K562 (cell line): ENCODE measurements around the gene SYCP1. TPM values are rescaled to one million over a fixed set of nuclear protein-coding genes. Genes with fewer than 3 reads are reported as not detected.
"Not testable (repeated sequence)": the region's sequence is repeated elsewhere in the genome, so short reads cannot be mapped to it uniquely, and the experiment has no call there.

Source experiments
- ATAC-seq: fragments of 200-7000 bp; cut with Tn5 transposase; 3 replicates; pipeline ENCODE4 v1.9.1; 2020; ENCODE audit warnings: moderate library complexity
- BruUV-seq: library from RNA; stranded (reverse); fragments of 400-500 nt; replicated peaks from 2 replicates; lab custom pipeline; 2021; lab: Mats Ljungman, UMichigan
- CTCF ChIA-PET: fragments of 300-600 bp; formaldehyde crosslinking; extraction: SDS; loops from one replicate; lab custom pipeline; 2021; ENCODE audit warnings: low intra/inter-chr PET ratio; lab: Yijun Ruan, JAX
- POLR2A ChIA-PET: fragments of 300-600, 350-650 bp; sonication (Branson Sonifier 250); formaldehyde crosslinking; extraction: SDS; loops from one replicate; lab custom pipeline; 2021; ENCODE audit warnings: antibody characterized with exemption, inconsistent platforms; lab: Yijun Ruan, JAX
- DNase-seq, 4 experiments: peaks; one replicate each; pipeline versions ENCODE4 v3.0.0 to v3.0.0-alpha.2; 2011 to 2018; ENCODE audit warnings: low spot score in 3 of 4, mixed read lengths in 3 of 4; ENCODE audit errors: extremely low read depth in 1 of 4
- FAIRE-seq: peaks from 2 replicates; lab custom pipeline; 2011; peaks lifted over from hg19 to GRCh38; lab: Jason Lieb, UNC
- H2AFZ ChIP-seq: 2 replicates; pipeline ENCODE4 v1.6.0; 2011; ENCODE audit warnings: low read depth, low read length, control low read depth, inconsistent platforms
- H3K27ac ChIP-seq: fragments of 200-600 bp; 3 replicates; pipeline ENCODE4 v1.8.0; 2011; ENCODE audit warnings: low read depth, mild to moderate bottlenecking, control low read depth, inconsistent platforms, low read length, moderate library complexity, mixed read lengths; ENCODE audit errors: extremely low read depth
- H3K27me3 ChIP-seq, 2 experiments: fragments of 300-600 bp in 1 of 2; 2 replicates in 1 of 2; 3 replicates in 1 of 2; pipeline versions ENCODE4 v1.6.0 to v1.8.0; 2011; ENCODE audit warnings: inconsistent platforms in 2 of 2, low read length in 2 of 2, mild to moderate bottlenecking in 1 of 2, mixed read lengths in 1 of 2, moderate library complexity in 1 of 2; ENCODE audit not compliant: control insufficient read depth in 2 of 2, insufficient read depth in 2 of 2
- H3K36me3 ChIP-seq: fragments of 300-600 bp; 3 replicates; pipeline ENCODE4 v1.8.0; 2011; ENCODE audit warnings: mild to moderate bottlenecking, low read length, inconsistent platforms; ENCODE audit not compliant: control insufficient read depth, insufficient read depth
- H3K4me1 ChIP-seq, 2 experiments: fragments of 200-600 bp in 1 of 2; replicated peaks in 1 of 2; 2 replicates in 1 of 2; 3 replicates in 1 of 2; pipeline versions ENCODE4 v1.5.1 to v1.8.0; 2011; ENCODE audit warnings: inconsistent platforms in 2 of 2, low read length in 2 of 2, mild to moderate bottlenecking in 1 of 2, mixed read lengths in 1 of 2, moderate library complexity in 1 of 2; ENCODE audit not compliant: control insufficient read depth in 2 of 2, insufficient read depth in 2 of 2
- H3K4me2 ChIP-seq: 2 replicates; pipeline ENCODE4 v1.6.1; 2011; ENCODE audit warnings: low read length, control low read depth, inconsistent platforms, mixed read lengths; ENCODE audit not compliant: insufficient read depth
- H3K4me3 ChIP-seq: fragments of 200-600 bp; sonication (generic), shearing (Covaris generic); 2 replicates; pipeline ENCODE4 v1.5.1; 2016; ENCODE audit warnings: control low read depth, inconsistent platforms
- H3K79me2 ChIP-seq: fragments of 200-600 bp; 3 replicates; pipeline ENCODE4 v1.8.0; 2011; ENCODE audit warnings: low read length, inconsistent platforms; ENCODE audit not compliant: control insufficient read depth, insufficient read depth
- H3K9ac ChIP-seq, 2 experiments: 2 replicates each; pipeline versions ENCODE4 v1.6.0 to v1.6.1; 2011; ENCODE audit warnings: low read depth in 2 of 2, low read length in 2 of 2, control low read depth in 1 of 2, inconsistent platforms in 1 of 2, mild to moderate bottlenecking in 1 of 2, mixed read lengths in 1 of 2; ENCODE audit not compliant: insufficient read depth in 1 of 2
- H3K9me1 ChIP-seq: one replicate; pipeline ENCODE4 v1.6.0; 2011; ENCODE audit warnings: inconsistent platforms, mild to moderate bottlenecking, low read length, moderate library complexity; ENCODE audit not compliant: control insufficient read depth, insufficient read depth
- H3K9me3 ChIP-seq: replicated peaks from 2 replicates; pipeline ENCODE4 v1.5.1; 2011; ENCODE audit warnings: low read depth, low read length, inconsistent platforms; ENCODE audit not compliant: control insufficient read depth, insufficient read depth
- H4K20me1 ChIP-seq: replicated peaks from 2 replicates; pipeline ENCODE4 v1.6.1; 2011; ENCODE audit warnings: low read length, inconsistent platforms, mixed read lengths; ENCODE audit not compliant: control insufficient read depth, insufficient read depth
- GATAD2A ChIP-seq: fragments of 450-650 bp; IDR thresholded peaks from 2 replicates; pipeline ENCODE4 v1.6.1; 2017
- PBX2 ChIP-seq, 2 experiments: IDR thresholded peaks in 1 of 2; conservative IDR thresholded peaks in 1 of 2; 2 replicates each; pipeline ENCODE4 v1.6.1; 2016; ENCODE audit warnings: low read depth in 2 of 2, mild to moderate bottlenecking in 1 of 2, missing compliant biosample characterization in 1 of 2, missing genetic modification characterization in 1 of 2, moderate library complexity in 1 of 2
- PML ChIP-seq: IDR thresholded peaks from 2 replicates; pipeline ENCODE4 v1.6.1; 2012; ENCODE audit warnings: low read length, inconsistent platforms
- ZNF57 ChIP-seq: fragments of 450-650 bp; formaldehyde crosslinking; IDR thresholded peaks from 2 replicates; pipeline ENCODE4 v1.4.0; 2020; ENCODE audit warnings: mild to moderate bottlenecking, moderate library complexity
- ZNF583 ChIP-seq: fragments of 250-450 bp; sonication (Bioruptor Pico); IDR thresholded peaks from 2 replicates; pipeline ENCODE4 v1.4.0; 2020
- WGBS: fragments of 100-300 bp; shearing (Covaris generic); methylation state at CpG from one replicate; pipeline ENCODE4 v1.1.6; 2016; ENCODE audit warnings: low coverage, mixed read lengths; ENCODE audit not compliant: insufficient coverage; ENCODE audit errors: missing lambda C conversion rate; 5-methylcytosine and 5-hydroxymethylcytosine counted together
- in situ Hi-C: fragments of 300-500 bp; cut with MboI; formaldehyde crosslinking; loops from 4 replicates; pipeline ENCODE4 v1.15.0; 2018; ENCODE audit warnings: inconsistent platforms, mixed read lengths
- intact Hi-C: fragments of 100-400 bp; cut with micrococcal nuclease; formaldehyde crosslinking; loops from 2 replicates; pipeline ENCODE4 v1.14.2; 2022
- polyA plus RNA-seq, 8 experiments: library from polyadenylated mRNA; depleted of rRNA in 4 of 8; stranded (reverse) in 5 of 8; unstranded in 3 of 8; fragments of >200 nt; fragmentation: Nextera tagmentation in 2 of 8; fragmentation: Illumina TruSeq in 1 of 8; extraction: Ambion mirVana in 2 of 8; extraction: Trizol in 1 of 8; gene quantifications; 2 replicates each; pipeline versions ENCODE4 v1.2.1 to v1.2.3, GENCODE V29; 2011 to 2014; ENCODE audit warnings: inconsistent platforms in 1 of 8, missing spikeins in 1 of 8
- total RNA-seq, 7 experiments: library from RNA; depleted of rRNA in 6 of 7; stranded (reverse); fragments of >200 nt in 6 of 7; fragmentation: Illumina TruSeq in 2 of 7; extraction: Trizol in 2 of 7; gene quantifications; 2 replicates each; pipeline versions ENCODE4 v1.2.1 to v1.2.3, GENCODE V29; 2011 to 2021; ENCODE audit warnings: low replicate concordance in 1 of 7
- TF ChIP-seq, protein P1 (sequence below): fragments of 200-600 bp; sonication (generic); IDR thresholded peaks from one replicate; pipeline ENCODE4 v1.6.1; 2012; ENCODE audit warnings: mild to moderate bottlenecking, low read depth, low read length, inconsistent platforms

Gene SYCP1
- total and polyA plus RNA-seq, 9 of the 15 experiments (the other 6 are each of a cell fraction or from before 2014, with no cell fraction given) = not detected

- TF ChIP-seq, protein P1, sequence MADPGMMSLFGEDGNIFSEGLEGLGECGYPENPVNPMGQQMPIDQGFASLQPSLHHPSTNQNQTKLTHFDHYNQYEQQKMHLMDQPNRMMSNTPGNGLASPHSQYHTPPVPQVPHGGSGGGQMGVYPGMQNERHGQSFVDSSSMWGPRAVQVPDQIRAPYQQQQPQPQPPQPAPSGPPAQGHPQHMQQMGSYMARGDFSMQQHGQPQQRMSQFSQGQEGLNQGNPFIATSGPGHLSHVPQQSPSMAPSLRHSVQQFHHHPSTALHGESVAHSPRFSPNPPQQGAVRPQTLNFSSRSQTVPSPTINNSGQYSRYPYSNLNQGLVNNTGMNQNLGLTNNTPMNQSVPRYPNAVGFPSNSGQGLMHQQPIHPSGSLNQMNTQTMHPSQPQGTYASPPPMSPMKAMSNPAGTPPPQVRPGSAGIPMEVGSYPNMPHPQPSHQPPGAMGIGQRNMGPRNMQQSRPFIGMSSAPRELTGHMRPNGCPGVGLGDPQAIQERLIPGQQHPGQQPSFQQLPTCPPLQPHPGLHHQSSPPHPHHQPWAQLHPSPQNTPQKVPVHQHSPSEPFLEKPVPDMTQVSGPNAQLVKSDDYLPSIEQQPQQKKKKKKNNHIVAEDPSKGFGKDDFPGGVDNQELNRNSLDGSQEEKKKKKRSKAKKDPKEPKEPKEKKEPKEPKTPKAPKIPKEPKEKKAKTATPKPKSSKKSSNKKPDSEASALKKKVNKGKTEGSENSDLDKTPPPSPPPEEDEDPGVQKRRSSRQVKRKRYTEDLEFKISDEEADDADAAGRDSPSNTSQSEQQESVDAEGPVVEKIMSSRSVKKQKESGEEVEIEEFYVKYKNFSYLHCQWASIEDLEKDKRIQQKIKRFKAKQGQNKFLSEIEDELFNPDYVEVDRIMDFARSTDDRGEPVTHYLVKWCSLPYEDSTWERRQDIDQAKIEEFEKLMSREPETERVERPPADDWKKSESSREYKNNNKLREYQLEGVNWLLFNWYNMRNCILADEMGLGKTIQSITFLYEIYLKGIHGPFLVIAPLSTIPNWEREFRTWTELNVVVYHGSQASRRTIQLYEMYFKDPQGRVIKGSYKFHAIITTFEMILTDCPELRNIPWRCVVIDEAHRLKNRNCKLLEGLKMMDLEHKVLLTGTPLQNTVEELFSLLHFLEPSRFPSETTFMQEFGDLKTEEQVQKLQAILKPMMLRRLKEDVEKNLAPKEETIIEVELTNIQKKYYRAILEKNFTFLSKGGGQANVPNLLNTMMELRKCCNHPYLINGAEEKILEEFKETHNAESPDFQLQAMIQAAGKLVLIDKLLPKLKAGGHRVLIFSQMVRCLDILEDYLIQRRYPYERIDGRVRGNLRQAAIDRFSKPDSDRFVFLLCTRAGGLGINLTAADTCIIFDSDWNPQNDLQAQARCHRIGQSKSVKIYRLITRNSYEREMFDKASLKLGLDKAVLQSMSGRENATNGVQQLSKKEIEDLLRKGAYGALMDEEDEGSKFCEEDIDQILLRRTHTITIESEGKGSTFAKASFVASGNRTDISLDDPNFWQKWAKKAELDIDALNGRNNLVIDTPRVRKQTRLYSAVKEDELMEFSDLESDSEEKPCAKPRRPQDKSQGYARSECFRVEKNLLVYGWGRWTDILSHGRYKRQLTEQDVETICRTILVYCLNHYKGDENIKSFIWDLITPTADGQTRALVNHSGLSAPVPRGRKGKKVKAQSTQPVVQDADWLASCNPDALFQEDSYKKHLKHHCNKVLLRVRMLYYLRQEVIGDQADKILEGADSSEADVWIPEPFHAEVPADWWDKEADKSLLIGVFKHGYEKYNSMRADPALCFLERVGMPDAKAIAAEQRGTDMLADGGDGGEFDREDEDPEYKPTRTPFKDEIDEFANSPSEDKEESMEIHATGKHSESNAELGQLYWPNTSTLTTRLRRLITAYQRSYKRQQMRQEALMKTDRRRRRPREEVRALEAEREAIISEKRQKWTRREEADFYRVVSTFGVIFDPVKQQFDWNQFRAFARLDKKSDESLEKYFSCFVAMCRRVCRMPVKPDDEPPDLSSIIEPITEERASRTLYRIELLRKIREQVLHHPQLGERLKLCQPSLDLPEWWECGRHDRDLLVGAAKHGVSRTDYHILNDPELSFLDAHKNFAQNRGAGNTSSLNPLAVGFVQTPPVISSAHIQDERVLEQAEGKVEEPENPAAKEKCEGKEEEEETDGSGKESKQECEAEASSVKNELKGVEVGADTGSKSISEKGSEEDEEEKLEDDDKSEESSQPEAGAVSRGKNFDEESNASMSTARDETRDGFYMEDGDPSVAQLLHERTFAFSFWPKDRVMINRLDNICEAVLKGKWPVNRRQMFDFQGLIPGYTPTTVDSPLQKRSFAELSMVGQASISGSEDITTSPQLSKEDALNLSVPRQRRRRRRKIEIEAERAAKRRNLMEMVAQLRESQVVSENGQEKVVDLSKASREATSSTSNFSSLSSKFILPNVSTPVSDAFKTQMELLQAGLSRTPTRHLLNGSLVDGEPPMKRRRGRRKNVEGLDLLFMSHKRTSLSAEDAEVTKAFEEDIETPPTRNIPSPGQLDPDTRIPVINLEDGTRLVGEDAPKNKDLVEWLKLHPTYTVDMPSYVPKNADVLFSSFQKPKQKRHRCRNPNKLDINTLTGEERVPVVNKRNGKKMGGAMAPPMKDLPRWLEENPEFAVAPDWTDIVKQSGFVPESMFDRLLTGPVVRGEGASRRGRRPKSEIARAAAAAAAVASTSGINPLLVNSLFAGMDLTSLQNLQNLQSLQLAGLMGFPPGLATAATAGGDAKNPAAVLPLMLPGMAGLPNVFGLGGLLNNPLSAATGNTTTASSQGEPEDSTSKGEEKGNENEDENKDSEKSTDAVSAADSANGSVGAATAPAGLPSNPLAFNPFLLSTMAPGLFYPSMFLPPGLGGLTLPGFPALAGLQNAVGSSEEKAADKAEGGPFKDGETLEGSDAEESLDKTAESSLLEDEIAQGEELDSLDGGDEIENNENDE = no peak
- TF ChIP-seq PBX2 (CRISPR knock-in tag; IDR thresholded peaks at IDR 0.05; ENCODE audit: low read depth) (no peak), PBX2 (tag; conservative IDR thresholded peaks at IDR 0.05; ENCODE audit: low read depth) (no peak), ZNF57 (no peak), PML (no peak), ZNF583 (CRISPR knock-in tag) (no peak), GATAD2A (no peak)
Observed at GRCh38 chr1:114903480-114903879, 48.8 kb downstream of the SYCP1 start (continued).

DNA sequence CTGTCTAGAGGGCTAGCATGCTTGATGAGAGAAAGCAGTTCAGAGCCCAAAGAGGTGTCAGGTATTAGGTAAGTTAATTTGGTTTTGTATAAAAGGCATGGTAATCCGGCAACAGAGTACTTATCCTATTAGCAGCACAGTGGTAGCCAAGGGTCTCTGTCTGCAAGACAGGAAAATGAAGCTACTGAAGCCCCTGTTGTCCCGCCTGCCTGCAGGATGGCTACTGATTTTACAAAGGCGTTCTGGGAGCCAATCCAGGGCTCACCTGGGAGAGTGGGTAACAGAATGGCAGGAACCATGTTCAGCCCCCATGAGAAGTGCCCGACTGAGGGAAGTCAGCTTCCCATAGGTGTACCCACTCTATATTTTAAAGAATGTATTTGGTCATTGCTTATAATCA lies 61.1 kb downstream of the SYCP1 start:
- POLR2A ChIA-PET, H3K79me2 ChIP-seq, H3K36me3 ChIP-seq, intact Hi-C loops, CTCF ChIA-PET, H3K4me3 ChIP-seq, H3K4me1 ChIP-seq, BruUV-seq, H3K9ac ChIP-seq, H2AFZ ChIP-seq, ATAC-seq, H3K9me3 ChIP-seq, H4K20me1 ChIP-seq, H3K27me3 ChIP-seq, H3K4me2 ChIP-seq, DNase-seq, H3K9me1 ChIP-seq, in situ Hi-C loops, H3K27ac ChIP-seq: not testable (repeated sequence)
- FAIRE-seq = peak; percentile 15
- WGBS = 2% methylated on average over 4 of the region's 4 CpGs
